Activated CD4-positive, alpha-beta T cell treated with anti-CD3 and anti-CD28 coated beads, Interleukin-2, Interleukin-6, amounts not matched to agents 100 ng/mL and 50 ng/mL, durations not matched to agents 16 hours and 8 hours (primary cell): ENCODE measurements around the gene VEGFB.

Experiments used
- DNase-seq: peaks from one replicate; pipeline ENCODE4 v3.0.0-alpha.2; 2020

VEGFB gene

DNA sequence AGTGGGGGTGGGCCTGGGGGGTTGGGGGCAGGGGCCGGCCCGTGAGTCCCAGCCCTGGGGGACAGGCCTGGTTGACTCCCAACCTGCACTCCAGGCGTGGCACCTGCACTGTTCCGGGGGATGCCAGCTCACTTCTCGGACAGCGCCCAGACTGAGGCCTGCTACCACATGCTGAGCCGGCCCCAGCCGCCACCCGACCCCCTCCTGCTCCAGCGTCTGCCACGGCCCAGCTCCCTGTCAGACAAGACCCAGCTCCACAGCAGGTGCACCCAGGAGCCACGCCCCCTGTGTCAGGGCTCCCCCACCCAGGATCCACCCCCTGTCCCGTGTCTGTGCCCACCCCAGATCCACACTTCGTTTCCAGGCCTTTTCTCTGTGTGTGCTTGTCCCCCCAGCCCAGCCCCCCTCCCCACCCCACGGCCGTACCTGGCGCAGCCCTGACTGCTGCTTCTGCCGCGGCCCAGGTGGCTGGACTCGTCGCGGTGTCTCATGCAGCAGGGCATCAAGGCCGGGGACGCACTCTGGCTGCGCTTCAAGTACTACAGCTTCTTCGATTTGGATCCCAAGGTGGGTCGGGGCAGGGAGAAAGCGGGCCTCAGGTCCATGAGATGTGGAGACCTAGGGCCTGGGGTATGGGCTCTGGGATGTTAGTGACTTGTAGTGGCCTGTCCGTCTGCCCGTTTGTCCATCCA, 23.1 kb upstream of the VEGFB start:
- DNase-seq = no peak

GRCh38 chr11:64216879-64217278, 17.5 kb upstream of the VEGFB start:
- no peak for DNase-seq

- DNase-seq = no peak
Measured at GRCh38 chr11:64218628-64219353, 15.6 kb upstream of the VEGFB start.

DNA sequence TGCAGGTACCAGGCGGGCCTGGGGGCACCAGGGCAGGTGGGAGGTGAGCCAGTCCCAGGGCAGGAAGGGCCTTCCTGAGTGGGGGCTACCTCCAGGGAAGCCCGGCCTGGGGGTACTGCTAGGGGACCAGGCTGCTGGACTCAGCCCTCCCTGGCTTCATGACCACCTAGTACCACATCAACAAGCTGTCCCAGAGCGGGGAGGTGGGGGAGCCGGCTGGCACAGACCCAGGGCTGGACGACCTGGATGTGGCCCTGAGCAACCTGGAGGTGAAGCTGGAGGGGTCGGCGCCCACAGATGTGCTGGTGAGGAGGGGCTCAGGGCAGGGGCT, 15.1 kb upstream of the VEGFB start:
- DNase-seq = no peak

GRCh38 chr11:64219755-64220154, 14.6 kb upstream of the VEGFB start:
- DNase-seq = no peak

DNA sequence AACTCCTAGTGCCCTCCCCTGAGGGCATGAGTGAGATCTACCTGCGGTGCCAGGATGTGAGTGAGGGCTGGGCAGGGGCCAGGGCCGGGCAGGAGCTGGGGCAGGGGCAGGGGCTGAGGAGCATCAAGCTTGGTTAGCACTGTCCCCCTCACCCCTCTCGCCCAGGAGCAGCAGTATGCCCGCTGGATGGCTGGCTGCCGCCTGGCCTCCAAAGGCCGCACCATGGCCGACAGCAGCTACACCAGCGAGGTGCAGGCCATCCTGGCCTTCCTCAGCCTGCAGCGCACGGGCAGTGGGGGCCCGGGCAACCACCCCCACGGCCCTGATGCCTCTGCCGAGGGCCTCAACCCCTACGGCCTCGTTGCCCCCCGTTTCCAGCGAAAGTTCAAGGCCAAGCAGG, 14.1 kb upstream of the VEGFB start:
- no peak for DNase-seq

GRCh38 chr11:64220798-64221197, 13.6 kb upstream of the VEGFB start:
- no peak for DNase-seq

DNA sequence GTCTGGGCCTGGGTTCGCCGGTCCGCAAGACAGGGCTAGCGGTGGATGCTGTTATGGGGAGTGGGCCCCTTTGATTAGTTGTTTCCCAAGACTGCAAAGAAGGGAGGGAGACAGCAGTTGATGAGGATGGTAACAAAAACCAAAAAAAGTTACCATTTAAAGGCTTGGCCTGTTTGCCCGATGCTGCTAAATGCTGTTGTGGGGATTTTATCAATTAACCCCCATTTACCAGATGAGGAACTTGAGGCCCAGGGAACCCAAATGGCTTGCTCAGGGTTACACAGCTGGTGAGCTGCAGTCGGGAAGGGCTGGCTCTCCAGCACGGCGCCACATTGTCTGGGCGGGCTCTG, 11.8 kb upstream of the VEGFB start:
- no peak for DNase-seq

DNA sequence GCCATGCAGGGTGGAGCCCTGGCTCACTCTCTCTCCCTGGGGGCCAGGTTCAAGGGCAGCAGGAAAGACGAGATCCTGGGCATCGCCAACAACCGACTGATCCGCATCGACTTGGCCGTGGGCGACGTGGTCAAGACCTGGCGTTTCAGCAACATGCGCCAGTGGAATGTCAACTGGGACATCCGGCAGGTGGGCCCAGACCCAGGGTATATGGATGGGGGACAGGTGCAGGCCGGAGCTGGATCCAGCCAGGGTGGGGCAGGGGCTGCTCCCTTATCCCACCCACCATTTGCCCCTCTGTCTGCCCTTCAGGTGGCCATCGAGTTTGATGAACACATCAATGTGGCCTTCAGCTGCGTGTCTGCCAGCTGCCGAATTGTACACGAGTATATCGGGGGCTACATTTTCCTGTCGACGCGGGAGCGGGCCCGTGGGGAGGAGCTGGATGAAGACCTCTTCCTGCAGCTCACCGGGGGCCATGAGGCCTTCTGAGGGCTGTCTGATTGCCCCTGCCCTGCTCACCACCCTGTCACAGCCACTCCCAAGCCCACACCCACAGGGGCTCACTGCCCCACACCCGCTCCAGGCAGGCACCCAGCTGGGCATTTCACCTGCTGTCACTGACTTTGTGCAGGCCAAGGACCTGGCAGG, 11.3 kb upstream of the VEGFB start:
- no peak for DNase-seq

DNA sequence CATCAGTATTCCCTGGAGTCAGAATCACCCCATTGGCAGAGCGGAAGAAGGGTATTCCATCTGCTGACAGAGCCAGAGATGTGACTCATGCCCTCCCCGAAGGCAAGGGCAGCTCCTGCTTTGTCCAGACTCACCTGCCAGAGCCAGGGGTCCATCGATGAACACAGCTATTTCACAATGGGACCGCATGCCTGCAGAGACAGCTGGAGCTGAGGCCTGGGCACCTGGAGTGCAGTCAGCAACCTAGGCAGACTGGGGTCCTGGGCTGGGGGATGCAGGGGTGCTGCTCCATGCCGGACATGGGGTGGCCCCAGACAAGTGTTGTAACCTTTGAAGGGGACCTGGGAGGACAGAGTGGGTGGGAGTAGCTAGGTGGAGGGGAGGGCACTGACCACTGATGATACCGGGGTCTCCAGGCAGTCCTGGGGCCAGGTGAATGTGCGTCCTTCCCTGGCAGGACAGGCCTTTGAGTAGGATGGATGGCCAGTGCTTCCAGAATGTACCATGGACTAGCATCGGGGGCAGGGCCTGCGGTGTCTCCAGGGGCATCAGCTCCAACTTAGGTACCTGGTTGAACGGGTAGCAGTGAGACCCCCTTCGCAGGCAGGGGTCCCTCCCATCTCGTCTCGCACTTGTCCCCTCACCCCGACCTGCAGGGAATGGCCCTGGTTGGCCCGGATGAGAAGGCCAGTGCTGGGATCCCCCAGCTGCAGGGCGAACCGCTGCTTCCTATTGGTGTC, 10.1 kb upstream of the VEGFB start:
- no peak for DNase-seq

DNA sequence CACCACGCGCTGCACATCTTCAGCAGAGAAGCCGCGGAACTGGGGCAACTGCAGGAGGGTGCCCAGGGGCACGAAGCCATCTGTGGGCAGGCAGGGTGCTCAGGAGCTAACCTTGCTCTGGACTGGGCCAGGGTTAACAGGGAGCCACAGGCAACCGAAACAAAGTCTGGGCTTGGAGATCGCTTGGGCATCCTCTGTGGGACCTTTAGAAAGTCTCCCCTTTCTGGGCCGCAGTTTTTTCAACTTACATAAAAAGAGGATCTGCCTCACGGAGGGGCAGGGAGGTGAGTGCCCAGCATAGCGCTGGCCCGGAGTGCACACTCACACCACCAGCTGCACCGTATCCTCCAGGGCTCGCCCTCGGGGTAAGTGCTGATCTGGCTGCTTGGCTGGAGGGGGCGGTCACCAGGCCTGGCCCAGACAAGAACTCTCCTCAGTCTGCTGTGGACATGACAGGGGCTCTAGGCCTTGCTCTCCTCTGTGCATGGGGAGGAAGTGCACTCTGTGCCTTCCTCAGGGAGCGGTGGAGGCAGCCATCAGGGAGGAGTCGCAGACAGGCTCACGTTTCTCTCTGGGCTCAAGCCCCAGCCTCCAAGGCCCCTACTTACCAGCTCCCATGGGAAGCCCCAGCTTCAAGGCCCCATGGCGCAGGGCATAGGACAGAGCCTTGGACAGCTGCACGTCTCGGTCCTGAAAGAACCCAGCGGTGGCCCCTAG, 9.3 kb upstream of the VEGFB start:
- no peak for DNase-seq

DNA sequence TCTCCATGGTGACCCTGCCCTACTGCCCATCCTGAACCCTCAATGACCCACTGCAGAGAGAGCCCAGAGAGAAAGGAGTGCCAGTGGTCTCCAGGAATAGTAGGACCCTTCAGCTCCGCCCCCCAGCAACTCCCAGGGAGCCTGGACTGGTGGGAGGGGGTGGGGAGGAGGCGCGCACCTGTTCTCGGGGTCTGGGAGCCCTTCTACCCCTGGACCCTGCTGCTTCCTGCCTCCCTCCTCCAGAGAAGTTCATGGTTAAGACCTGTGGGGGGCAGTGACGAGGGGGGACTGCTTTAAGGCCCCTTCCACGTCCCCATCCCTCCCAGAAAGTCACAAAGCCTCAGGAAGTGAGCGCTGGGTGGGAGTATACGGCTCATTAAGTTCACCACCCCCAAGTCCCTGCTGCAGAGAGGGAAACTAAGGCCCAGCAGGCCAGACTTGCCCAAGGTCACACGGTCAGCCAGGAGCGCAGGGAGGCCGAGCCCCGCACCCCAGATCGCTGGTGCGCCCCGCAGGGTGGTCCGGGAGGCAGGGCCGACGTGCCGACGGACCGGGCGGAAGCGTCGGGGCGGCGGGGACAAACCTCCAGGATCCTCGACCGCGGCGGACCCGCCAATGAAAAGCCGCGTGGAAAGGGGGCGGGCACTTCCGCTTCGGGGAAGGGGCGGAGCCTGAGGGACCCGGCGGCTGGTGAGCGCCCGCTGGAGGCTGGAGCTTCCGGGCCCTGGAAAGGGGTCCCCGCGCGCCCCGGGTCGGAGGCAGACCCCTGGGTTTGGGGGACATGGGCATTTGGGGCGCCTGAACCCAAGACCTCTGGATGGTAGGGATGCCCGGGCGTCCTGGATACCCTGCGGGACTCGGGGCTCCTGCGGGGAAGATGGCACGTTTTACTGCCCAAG, 8.5 kb upstream of the VEGFB start, which contains the start of the genes NUDT22 and TRPT1:
Gene NUDT22 (plus strand): TSS at position 667 of the 899 bp plus-strand sequence. CDS start 379 bp downstream, outside the sequence.
Gene TRPT1 (minus strand): TSS at position 579 of the 899 bp plus-strand sequence. CDS start 326 bp downstream, at position 253.
- peak; percentile 95 for DNase-seq

DNA sequence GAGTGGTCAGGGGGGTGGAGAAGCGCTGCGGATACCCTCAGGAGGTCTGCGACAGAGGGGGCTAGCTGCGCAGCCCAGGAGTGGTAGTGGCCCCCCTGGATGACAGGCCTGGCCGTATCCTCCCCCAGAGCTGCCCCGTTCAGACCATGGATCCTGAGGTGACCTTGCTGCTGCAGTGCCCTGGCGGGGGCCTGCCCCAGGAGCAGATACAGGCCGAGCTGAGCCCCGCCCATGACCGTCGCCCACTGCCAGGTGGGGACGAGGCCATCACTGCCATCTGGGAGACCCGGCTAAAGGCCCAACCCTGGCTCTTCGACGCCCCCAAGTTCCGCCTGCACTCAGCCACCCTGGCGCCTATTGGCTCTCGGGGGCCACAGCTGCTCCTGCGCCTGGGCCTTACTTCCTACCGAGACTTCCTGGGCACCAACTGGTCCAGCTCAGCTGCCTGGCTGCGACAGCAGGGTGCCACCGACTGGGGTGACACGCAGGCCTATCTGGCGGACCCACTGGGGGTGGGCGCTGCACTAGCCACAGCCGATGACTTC, 7.8 kb upstream of the VEGFB start:
- peak; percentile 82 for DNase-seq

DNA sequence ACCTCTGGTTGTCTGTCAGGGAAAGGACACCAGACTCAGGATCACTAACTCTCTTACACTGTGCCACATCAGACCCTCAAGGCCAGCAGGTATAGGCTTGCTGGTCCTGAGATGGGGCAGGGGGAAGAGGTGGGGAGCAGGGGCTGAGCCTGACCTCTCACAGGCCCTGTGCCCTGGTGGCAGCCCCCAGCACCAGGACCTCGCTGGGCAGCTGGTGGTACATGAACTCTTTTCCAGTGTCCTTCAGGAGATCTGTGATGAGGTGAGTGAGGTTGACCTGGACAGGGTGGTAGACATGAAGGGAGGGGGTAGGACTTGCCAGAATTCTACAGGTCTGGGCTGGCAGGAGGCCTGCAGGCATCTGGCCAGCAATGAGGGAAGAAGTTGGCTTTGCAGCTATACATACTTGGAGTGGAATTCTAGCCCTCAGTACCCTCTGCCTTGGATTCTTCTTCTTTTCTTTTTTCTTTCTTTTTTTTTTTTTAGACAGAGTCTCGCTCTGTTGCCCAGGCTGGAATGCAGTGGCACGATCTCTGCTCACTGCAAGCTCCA, 6.9 kb upstream of the VEGFB start:
- no peak for DNase-seq

DNA sequence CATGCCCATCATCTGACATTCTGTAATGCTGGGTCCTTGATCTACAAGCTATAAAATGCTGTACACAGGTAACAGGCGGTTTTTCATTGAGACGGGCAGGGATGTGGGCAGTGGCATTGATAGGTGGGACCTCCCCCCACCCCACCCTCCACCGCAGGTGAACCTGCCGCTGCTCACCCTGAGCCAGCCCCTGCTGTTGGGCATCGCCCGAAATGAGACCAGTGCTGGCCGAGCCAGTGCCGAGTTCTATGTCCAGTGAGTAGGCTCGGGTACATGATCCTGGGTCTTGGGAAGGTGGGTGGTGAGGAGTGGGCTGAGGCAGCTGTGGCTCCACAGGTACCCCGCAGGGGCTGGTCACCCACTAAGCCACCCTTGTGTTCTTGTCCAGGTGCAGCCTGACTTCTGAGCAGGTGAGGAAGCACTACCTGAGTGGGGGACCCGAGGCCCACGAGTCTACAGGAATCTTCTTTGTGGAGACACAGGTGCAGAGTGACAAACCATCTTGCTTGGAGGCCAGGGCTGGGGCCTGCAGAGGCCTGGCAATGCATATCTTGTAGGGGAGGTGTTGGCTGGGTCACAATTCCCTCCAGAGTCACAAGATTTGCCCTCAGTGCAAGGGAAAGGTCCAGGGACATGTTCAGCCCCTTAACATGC, 5.2 kb upstream of the VEGFB start:
- DNase-seq = no peak

GRCh38 chr11:64229744-64230170, 4.6 kb upstream of the VEGFB start:
- DNase-seq = no peak

- peak; percentile 92 for DNase-seq
Measured at GRCh38 chr11:64230171-64230984, 4.0 kb upstream of the VEGFB start, which contains the start of gene DNAJC4. TSS of gene DNAJC4 (plus strand) at chr11:64230548. CDS start at chr11:64230855, 307 bp downstream.

DNA sequence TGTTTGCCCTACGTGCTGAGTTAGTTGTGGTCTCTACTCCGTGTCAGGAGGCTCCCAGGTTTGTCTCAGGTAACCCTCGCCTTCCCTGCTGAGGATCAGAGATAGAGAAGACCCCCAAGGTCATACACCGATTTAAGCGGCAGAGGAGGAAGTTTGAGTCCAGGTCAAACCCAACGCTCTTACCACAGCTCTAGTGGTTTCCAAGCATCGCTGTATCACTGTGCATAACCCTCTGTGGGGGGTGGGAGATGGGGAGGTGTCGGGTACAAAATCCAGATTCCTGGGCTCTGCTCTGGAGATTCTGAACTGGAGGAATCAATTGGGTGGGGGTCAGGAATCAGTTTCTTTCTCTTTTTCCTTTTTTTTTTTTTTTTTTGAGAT, 3.4 kb upstream of the VEGFB start:
- DNase-seq = no peak

- no peak for DNase-seq
Measured at GRCh38 chr11:64231546-64231945, 2.8 kb upstream of the VEGFB start.
